ENCODE data around the gene PPP1R3C.

Gene PPP1R3C

DNA sequence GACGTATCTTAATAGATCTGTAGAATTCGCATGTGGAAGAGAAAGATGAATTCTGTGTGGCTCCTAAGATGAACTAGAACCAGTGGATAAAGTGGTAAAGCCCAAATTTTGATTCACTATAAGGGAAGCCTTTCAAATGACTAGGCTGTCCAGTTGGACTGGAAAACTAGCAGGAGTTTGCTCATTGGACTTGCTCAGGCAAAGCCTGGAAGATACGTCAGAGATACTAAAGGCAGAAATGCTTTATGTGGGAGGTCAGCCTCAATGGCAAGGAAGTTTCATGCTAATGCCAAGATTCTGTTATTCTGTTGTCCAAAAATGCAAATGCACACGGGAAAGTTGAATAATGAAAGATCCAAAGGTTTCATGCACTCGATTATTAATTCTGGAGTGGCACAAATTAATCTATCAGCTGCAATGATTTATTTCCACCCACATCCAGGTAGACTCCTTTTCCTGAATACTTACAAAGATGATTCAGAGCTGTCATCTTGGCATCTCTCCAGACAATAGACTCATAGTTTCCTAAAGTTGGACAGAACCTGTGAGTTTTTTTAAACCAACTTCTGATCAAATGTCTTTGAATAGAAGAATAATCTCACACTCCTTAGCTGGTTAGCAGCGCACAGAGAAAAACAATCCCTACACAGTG is 20.5 kb upstream of the PPP1R3C start:
- Histone ChIP-seq H3K27ac (no peak overlapping the region), H3K27me3 (replicated peaks) (no peaks in the 10 kb centered on the region), H3K36me3 (replicated peaks) (no peaks in the 10 kb centered on the region), H3K4me3 (ENCODE audit: low read depth, low read length) (no peak overlapping the region)
- peak; percentile 52 for DNase-seq
- TF ChIP-seq, protein P1, sequence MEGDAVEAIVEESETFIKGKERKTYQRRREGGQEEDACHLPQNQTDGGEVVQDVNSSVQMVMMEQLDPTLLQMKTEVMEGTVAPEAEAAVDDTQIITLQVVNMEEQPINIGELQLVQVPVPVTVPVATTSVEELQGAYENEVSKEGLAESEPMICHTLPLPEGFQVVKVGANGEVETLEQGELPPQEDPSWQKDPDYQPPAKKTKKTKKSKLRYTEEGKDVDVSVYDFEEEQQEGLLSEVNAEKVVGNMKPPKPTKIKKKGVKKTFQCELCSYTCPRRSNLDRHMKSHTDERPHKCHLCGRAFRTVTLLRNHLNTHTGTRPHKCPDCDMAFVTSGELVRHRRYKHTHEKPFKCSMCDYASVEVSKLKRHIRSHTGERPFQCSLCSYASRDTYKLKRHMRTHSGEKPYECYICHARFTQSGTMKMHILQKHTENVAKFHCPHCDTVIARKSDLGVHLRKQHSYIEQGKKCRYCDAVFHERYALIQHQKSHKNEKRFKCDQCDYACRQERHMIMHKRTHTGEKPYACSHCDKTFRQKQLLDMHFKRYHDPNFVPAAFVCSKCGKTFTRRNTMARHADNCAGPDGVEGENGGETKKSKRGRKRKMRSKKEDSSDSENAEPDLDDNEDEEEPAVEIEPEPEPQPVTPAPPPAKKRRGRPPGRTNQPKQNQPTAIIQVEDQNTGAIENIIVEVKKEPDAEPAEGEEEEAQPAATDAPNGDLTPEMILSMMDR (IDR thresholded peaks at IDR 0.05; ENCODE audit: low read depth, low read length, missing control alignments) = no peak
- in situ Hi-C loops (cut with HindIII; ENCODE audit: low pct_ligation_motif_present, low sequenced_read_pairs) = no loop called here

DNA sequence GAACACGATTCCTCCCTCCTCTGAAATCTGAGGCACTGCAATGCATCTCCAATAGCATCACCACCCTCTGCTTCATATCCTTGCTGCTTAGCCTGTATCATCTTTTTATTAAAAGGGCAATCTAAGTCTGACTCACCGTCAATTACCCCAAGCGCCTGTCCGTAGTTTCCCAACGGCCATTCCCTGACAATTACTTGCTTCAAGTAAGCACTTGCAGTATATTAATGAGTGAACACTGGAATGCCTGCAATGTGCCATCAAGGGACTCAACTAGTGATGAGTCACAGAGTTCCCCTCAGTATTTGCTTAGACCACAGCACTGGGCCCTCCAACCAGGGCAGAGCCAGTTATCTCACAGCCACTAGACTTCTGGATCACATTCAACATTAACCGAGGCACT is 19.5 kb upstream of the PPP1R3C start:
- Histone ChIP-seq H3K36me3 (replicated peaks) (no peaks in the 10 kb centered on the region), H3K4me3 (ENCODE audit: low read depth, low read length) (no peak overlapping the region), H3K27me3 (replicated peaks) (no peaks in the 10 kb centered on the region), H3K27ac (no peak overlapping the region)
- TF ChIP-seq, protein P1 (IDR thresholded peaks at IDR 0.05; ENCODE audit: low read depth, low read length, missing control alignments) = no peak
- peak; percentile 89 for DNase-seq
- in situ Hi-C loops (cut with HindIII; ENCODE audit: low pct_ligation_motif_present, low sequenced_read_pairs) = no loop called here

DNA sequence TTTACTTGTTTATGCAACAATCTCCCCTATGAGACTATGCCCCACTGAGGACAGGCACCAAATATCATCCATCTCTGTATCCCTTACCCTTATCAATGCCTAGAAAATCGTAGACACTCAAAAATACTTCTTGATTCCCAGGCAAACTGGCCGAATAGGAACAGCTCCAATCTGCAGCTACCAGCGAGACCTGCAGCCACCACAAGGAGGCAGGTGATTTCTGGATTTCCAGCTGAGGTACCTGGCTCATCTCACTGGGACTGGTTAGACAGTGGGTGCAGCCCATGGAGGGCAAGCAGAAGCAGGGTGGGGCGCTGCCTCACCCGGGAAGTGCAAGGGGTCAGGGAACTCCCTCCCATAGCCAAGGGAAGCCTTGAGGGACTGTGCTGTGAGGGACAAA is 10.8 kb upstream of the PPP1R3C start:
- no peak overlapping the region for H3K4me3 ChIP-seq (ENCODE audit: low read depth, low read length)
- in situ Hi-C loops (cut with HindIII; ENCODE audit: low pct_ligation_motif_present, low sequenced_read_pairs) = no loop called here
- no peak overlapping the region for H3K27ac ChIP-seq
- no peak for DNase-seq
- no peaks in the 10 kb centered on the region for H3K36me3 ChIP-seq (replicated peaks)
- H3K27me3 ChIP-seq (replicated peaks) = no peaks in the 10 kb centered on the region
- TF ChIP-seq, protein P1 (IDR thresholded peaks at IDR 0.05; ENCODE audit: low read depth, low read length, missing control alignments) = peak; percentile 67

DNA sequence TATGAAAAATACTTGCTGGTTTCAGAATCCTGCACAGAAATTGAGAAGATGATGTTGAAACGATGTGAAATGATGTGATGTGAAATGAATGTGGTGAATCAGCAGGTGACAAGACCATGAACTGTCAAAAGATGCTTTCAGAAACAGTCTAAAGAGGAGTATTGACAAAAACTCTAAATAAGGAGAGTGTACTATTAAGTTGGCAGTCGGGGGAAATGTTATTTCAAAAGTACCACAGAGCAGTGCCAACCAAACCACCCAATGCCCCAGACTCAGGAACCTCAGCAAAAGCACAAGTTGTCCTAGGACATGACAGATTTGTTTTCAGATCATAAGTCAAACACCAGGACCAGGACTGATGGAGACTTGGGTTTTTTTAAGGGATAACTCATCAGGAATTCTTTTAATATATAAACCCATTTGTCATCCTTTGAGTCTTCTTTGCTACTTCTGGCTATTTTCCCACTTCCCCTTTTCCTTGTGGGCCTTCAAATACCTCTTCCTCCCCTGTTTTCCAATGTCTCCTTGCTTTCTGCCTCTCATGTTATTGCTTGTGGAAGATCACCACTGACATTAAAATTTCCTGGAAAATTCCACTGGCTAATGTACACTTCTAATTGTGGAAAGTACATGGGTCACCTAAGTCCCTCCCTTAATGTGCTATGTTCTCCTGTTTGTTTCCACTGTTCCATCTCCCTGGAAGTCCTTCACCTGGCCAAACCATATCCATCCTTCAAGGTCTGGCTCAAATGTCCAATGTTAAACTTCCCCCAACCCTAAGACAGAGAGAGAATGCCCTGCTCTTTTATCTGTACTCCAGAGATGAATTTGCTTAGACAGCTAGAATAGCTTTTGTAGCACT is 10.2 kb upstream of the PPP1R3C start:
- Histone ChIP-seq H3K4me3 (ENCODE audit: low read depth, low read length) (no peak overlapping the region), H3K27ac (no peak overlapping the region), H3K36me3 (replicated peaks) (no peaks in the 10 kb centered on the region), H3K27me3 (replicated peaks) (no peaks in the 10 kb centered on the region)
- TF ChIP-seq, protein P1 (IDR thresholded peaks at IDR 0.05; ENCODE audit: low read depth, low read length, missing control alignments) = no peak
- no peak for DNase-seq
- in situ Hi-C loops (cut with HindIII; ENCODE audit: low pct_ligation_motif_present, low sequenced_read_pairs) = no loop called here

DNA sequence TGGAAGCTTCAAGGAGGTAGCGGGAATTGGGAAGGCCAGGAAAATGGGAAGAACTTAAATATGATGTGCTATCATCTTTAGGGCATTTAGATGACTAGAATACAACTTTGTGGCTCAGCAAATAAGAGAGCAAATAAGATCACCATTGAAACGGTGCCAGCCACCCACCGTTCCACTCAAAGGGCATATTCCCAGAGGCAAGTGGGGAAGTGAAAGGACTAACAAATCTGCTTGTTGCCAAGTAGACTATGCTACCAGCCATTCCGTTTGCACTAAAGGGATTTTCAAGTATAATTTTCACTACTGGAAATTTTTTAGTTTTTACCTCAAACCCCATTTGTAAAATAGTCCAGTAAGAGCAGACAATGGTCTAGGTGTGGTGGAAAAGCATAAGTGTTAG is 4.0 kb upstream of the PPP1R3C start:
- H3K36me3 ChIP-seq (replicated peaks) = no peaks in the 10 kb centered on the region
- no peak for DNase-seq
- no peaks in the 10 kb centered on the region for H3K27me3 ChIP-seq (replicated peaks)
- no peak overlapping the region for H3K27ac ChIP-seq
- in situ Hi-C loops (cut with HindIII; ENCODE audit: low pct_ligation_motif_present, low sequenced_read_pairs) = no loop called here
- TF ChIP-seq, protein P1 (IDR thresholded peaks at IDR 0.05; ENCODE audit: low read depth, low read length, missing control alignments) = no peak
- no peak overlapping the region for H3K4me3 ChIP-seq (ENCODE audit: low read depth, low read length)
